ENCODE measurements around the gene SLAMF1.

DNA sequence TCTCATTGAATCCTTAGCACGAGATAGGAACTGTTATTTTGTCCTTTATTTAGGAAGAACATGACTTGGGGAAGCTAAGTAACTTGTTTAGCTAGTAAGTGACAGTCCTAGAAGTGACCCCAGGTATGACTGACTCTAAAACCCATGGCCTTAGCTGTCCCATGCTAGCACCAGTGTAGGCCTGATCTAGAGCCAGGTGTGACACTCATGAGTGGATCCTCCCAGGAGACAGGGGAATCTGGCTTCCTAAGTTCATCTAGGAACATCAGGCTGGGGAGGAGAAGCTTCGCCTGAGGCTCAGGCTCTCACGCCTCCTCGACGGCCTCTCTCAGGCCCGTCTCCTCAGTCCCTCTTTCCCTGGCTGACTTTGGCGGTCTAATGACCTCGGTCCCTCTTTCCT is 33.6 kb upstream of the SLAMF1 start:
- TF ChIP-seq, protein P1, sequence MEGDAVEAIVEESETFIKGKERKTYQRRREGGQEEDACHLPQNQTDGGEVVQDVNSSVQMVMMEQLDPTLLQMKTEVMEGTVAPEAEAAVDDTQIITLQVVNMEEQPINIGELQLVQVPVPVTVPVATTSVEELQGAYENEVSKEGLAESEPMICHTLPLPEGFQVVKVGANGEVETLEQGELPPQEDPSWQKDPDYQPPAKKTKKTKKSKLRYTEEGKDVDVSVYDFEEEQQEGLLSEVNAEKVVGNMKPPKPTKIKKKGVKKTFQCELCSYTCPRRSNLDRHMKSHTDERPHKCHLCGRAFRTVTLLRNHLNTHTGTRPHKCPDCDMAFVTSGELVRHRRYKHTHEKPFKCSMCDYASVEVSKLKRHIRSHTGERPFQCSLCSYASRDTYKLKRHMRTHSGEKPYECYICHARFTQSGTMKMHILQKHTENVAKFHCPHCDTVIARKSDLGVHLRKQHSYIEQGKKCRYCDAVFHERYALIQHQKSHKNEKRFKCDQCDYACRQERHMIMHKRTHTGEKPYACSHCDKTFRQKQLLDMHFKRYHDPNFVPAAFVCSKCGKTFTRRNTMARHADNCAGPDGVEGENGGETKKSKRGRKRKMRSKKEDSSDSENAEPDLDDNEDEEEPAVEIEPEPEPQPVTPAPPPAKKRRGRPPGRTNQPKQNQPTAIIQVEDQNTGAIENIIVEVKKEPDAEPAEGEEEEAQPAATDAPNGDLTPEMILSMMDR (conservative IDR thresholded peaks at IDR 0.05; ENCODE audit: low read depth in 2 of 2): no peak
- TF ChIP-seq EZH2 (IDR thresholded peaks at IDR 0.05; ENCODE audit: low read depth, unreplicated experiment) (no peak), POLR2AphosphoS5 (IDR thresholded peaks at IDR 0.05; ENCODE audit: low read depth) (no peak), EZH2phosphoT487 (IDR thresholded peaks at IDR 0.05; ENCODE audit: unreplicated experiment) (no peak), JUNB (IDR thresholded peaks at IDR 0.05; ENCODE audit: unreplicated experiment) (no peak), CREB1 (CRISPR knock-in tag; IDR thresholded peaks at IDR 0.05; ENCODE audit: low read depth) (no peak), ZNF114 (CRISPR knock-in tag; IDR thresholded peaks at IDR 0.05) (no peak)
- TF ChIP-seq, protein P2, sequence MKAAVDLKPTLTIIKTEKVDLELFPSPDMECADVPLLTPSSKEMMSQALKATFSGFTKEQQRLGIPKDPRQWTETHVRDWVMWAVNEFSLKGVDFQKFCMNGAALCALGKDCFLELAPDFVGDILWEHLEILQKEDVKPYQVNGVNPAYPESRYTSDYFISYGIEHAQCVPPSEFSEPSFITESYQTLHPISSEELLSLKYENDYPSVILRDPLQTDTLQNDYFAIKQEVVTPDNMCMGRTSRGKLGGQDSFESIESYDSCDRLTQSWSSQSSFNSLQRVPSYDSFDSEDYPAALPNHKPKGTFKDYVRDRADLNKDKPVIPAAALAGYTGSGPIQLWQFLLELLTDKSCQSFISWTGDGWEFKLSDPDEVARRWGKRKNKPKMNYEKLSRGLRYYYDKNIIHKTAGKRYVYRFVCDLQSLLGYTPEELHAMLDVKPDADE (IDR thresholded peaks at IDR 0.05): no peak
- TF ChIP-seq, protein P3, sequence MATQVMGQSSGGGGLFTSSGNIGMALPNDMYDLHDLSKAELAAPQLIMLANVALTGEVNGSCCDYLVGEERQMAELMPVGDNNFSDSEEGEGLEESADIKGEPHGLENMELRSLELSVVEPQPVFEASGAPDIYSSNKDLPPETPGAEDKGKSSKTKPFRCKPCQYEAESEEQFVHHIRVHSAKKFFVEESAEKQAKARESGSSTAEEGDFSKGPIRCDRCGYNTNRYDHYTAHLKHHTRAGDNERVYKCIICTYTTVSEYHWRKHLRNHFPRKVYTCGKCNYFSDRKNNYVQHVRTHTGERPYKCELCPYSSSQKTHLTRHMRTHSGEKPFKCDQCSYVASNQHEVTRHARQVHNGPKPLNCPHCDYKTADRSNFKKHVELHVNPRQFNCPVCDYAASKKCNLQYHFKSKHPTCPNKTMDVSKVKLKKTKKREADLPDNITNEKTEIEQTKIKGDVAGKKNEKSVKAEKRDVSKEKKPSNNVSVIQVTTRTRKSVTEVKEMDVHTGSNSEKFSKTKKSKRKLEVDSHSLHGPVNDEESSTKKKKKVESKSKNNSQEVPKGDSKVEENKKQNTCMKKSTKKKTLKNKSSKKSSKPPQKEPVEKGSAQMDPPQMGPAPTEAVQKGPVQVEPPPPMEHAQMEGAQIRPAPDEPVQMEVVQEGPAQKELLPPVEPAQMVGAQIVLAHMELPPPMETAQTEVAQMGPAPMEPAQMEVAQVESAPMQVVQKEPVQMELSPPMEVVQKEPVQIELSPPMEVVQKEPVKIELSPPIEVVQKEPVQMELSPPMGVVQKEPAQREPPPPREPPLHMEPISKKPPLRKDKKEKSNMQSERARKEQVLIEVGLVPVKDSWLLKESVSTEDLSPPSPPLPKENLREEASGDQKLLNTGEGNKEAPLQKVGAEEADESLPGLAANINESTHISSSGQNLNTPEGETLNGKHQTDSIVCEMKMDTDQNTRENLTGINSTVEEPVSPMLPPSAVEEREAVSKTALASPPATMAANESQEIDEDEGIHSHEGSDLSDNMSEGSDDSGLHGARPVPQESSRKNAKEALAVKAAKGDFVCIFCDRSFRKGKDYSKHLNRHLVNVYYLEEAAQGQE (IDR thresholded peaks at IDR 0.05; ENCODE audit: unreplicated experiment): no peak
- TF ChIP-seq, protein P4, sequence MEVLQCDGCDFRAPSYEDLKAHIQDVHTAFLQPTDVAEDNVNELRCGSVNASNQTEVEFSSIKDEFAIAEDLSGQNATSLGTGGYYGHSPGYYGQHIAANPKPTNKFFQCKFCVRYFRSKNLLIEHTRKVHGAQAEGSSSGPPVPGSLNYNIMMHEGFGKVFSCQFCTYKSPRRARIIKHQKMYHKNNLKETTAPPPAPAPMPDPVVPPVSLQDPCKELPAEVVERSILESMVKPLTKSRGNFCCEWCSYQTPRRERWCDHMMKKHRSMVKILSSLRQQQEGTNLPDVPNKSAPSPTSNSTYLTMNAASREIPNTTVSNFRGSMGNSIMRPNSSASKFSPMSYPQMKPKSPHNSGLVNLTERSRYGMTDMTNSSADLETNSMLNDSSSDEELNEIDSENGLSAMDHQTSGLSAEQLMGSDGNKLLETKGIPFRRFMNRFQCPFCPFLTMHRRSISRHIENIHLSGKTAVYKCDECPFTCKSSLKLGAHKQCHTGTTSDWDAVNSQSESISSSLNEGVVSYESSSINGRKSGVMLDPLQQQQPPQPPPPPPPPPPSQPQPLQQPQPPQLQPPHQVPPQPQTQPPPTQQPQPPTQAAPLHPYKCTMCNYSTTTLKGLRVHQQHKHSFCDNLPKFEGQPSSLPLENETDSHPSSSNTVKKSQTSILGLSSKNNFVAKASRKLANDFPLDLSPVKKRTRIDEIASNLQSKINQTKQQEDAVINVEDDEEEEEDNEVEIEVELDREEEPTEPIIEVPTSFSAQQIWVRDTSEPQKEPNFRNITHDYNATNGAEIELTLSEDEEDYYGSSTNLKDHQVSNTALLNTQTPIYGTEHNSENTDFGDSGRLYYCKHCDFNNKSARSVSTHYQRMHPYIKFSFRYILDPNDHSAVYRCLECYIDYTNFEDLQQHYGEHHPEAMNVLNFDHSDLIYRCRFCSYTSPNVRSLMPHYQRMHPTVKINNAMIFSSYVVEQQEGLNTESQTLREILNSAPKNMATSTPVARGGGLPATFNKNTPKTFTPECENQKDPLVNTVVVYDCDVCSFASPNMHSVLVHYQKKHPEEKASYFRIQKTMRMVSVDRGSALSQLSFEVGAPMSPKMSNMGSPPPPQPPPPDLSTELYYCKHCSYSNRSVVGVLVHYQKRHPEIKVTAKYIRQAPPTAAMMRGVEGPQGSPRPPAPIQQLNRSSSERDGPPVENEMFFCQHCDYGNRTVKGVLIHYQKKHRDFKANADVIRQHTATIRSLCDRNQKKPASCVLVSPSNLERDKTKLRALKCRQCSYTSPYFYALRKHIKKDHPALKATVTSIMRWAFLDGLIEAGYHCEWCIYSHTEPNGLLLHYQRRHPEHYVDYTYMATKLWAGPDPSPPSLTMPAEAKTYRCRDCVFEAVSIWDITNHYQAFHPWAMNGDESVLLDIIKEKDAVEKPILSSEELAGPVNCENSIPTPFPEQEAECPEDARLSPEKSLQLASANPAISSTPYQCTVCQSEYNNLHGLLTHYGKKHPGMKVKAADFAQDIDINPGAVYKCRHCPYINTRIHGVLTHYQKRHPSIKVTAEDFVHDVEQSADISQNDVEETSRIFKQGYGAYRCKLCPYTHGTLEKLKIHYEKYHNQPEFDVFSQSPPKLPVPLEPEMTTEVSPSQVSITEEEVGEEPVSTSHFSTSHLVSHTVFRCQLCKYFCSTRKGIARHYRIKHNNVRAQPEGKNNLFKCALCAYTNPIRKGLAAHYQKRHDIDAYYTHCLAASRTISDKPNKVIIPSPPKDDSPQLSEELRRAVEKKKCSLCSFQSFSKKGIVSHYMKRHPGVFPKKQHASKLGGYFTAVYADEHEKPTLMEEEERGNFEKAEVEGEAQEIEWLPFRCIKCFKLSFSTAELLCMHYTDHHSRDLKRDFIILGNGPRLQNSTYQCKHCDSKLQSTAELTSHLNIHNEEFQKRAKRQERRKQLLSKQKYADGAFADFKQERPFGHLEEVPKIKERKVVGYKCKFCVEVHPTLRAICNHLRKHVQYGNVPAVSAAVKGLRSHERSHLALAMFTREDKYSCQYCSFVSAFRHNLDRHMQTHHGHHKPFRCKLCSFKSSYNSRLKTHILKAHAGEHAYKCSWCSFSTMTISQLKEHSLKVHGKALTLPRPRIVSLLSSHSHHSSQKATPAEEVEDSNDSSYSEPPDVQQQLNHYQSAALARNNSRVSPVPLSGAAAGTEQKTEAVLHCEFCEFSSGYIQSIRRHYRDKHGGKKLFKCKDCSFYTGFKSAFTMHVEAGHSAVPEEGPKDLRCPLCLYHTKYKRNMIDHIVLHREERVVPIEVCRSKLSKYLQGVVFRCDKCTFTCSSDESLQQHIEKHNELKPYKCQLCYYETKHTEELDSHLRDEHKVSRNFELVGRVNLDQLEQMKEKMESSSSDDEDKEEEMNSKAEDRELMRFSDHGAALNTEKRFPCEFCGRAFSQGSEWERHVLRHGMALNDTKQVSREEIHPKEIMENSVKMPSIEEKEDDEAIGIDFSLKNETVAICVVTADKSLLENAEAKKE (CRISPR knock-in tag; IDR thresholded peaks at IDR 0.05): no peak

All from GM23338 (cell line).